CD14-positive monocyte (primary cell): Measurements from ENCODE around the gene ANTKMT. TPM values are rescaled to one million over a fixed set of nuclear protein-coding genes. Genes with fewer than 3 reads are reported as not detected.

ENCODE experiments used
- DNase-seq, 3 donors: peaks; one replicate each; pipeline ENCODE4 v3.0.0-alpha.2; 2011 to 2022
- H2AFZ ChIP-seq: 2 replicates; pipeline ENCODE4 v1.6.0; 2012; ENCODE audit warnings: mild to moderate bottlenecking, low read depth, low read length, inconsistent platforms; ENCODE audit not compliant: insufficient read depth, poor library complexity, severe bottlenecking
- H3K27ac ChIP-seq, 2 donors: 1 replicate in 1 of 2; 2 replicates in 1 of 2; pipeline ENCODE4 v1.5.1; 2012 to 2013; ENCODE audit warnings: low read length in 2 of 2, control low read depth in 1 of 2, inconsistent platforms in 1 of 2, low read depth in 1 of 2, mild to moderate bottlenecking in 1 of 2
- H3K27me3 ChIP-seq, 2 donors: one replicate each; pipeline versions ENCODE4 v1.6.0 to v1.6.1; 2011 to 2013; ENCODE audit warnings: low read length in 2 of 2; ENCODE audit not compliant: control insufficient read depth in 2 of 2, insufficient read depth in 2 of 2
- H3K36me3 ChIP-seq, 2 donors: replicated peaks in 1 of 2; 1 replicate in 1 of 2; 2 replicates in 1 of 2; pipeline versions ENCODE4 v1.5.1 to v1.6.1; 2012 to 2013; ENCODE audit warnings: low read length in 2 of 2, control low read depth in 1 of 2, inconsistent platforms in 1 of 2, mild to moderate bottlenecking in 1 of 2; ENCODE audit not compliant: insufficient read depth in 2 of 2, control insufficient read depth in 1 of 2
- H3K4me1 ChIP-seq, 2 donors: 1 replicate in 1 of 2; 2 replicates in 1 of 2; pipeline versions ENCODE4 v1.5.1 to v1.6.1; 2012 to 2013; ENCODE audit warnings: low read length in 2 of 2, control low read depth in 1 of 2, inconsistent platforms in 1 of 2, mild to moderate bottlenecking in 1 of 2, moderate library complexity in 1 of 2; ENCODE audit not compliant: insufficient read depth in 2 of 2, control insufficient read depth in 1 of 2
- H3K4me2 ChIP-seq: replicated peaks from 2 replicates; pipeline ENCODE3; 2012; ENCODE audit warnings: low read length, moderate library complexity, mild to moderate bottlenecking; ENCODE audit not compliant: poor library complexity, severe bottlenecking; ENCODE audit errors: extremely low read depth
- H3K4me3 ChIP-seq, 3 experiments: fragments of 200-600 bp in 1 of 3; sonication (generic) in 1 of 3; replicated peaks in 1 of 3; 1 replicate in 2 of 3; 2 replicates in 1 of 3; pipeline ENCODE4 v1.5.1; 2011 to 2013; ENCODE audit warnings: low read length in 3 of 3, mild to moderate bottlenecking in 3 of 3, control low read depth in 2 of 3, low read depth in 2 of 3, inconsistent platforms in 1 of 3, moderate library complexity in 1 of 3
- H3K79me2 ChIP-seq: 2 replicates; pipeline ENCODE4 v1.6.0; 2012; ENCODE audit warnings: mild to moderate bottlenecking, control low read depth, inconsistent platforms, low read length, moderate library complexity; ENCODE audit not compliant: insufficient read depth
- H3K9ac ChIP-seq: 2 replicates; pipeline ENCODE4 v1.6.0; 2017; ENCODE audit warnings: low read length, mild to moderate bottlenecking; ENCODE audit not compliant: insufficient read depth, poor library complexity, severe bottlenecking
- H3K9me3 ChIP-seq, 2 donors: replicated peaks in 1 of 2; 1 replicate in 1 of 2; 2 replicates in 1 of 2; pipeline versions ENCODE4 v1.5.1 to v1.6.1; 2012 to 2013; ENCODE audit warnings: low read length in 2 of 2, control low read depth in 1 of 2; ENCODE audit not compliant: control insufficient read depth in 1 of 2, insufficient read depth in 1 of 2
- H4K20me1 ChIP-seq: 2 replicates; pipeline ENCODE4 v1.6.0; 2012; ENCODE audit warnings: mild to moderate bottlenecking, low read length, control low read depth, moderate library complexity; ENCODE audit not compliant: insufficient read depth
- H3K27ac Mint-ChIP-seq, 7 donors: one replicate each; pipeline ENCODE4 v1.8.0; 2020; ENCODE audit warnings: mild to moderate bottlenecking in 7 of 7, mixed read lengths in 7 of 7, moderate library complexity in 6 of 7, inconsistent platforms in 2 of 7
- H3K27me3 Mint-ChIP-seq, 3 donors: one replicate each; pipeline ENCODE4 v1.8.0; 2021 to 2022; ENCODE audit warnings: low read depth in 3 of 3, mild to moderate bottlenecking in 3 of 3, mixed read lengths in 3 of 3, moderate library complexity in 3 of 3, inconsistent platforms in 1 of 3
- H3K36me3 Mint-ChIP-seq, 2 donors: one replicate each; pipeline ENCODE4 v1.8.0; 2020; ENCODE audit warnings: mixed read lengths in 2 of 2, inconsistent platforms in 1 of 2, mild to moderate bottlenecking in 1 of 2
- H3K4me1 Mint-ChIP-seq: one replicate; pipeline ENCODE4 v1.8.0; 2020; ENCODE audit warnings: mild to moderate bottlenecking, mixed read lengths
- H3K4me3 Mint-ChIP-seq, 2 donors: one replicate each; pipeline ENCODE4 v1.8.0; 2020; ENCODE audit warnings: mild to moderate bottlenecking in 2 of 2, mixed read lengths in 2 of 2, moderate library complexity in 1 of 2
- H3K9me3 Mint-ChIP-seq, 7 donors: one replicate each; pipeline ENCODE4 v1.8.0; 2020 to 2022; ENCODE audit warnings: mixed read lengths in 7 of 7, mild to moderate bottlenecking in 6 of 7, moderate library complexity in 6 of 7, inconsistent platforms in 2 of 7
- CTCF ChIP-seq: fragments of 200-600 bp; IDR thresholded peaks from one replicate; pipeline ENCODE4 v1.8.0; 2022; ENCODE audit warnings: antibody characterized with exemption, mild to moderate bottlenecking
- WGBS: methylation state at CpG from one replicate; pipeline ENCODE4 v1.1.5; 2013; ENCODE audit warnings: missing lambda C conversion rate; ENCODE audit not compliant: insufficient coverage; 5-methylcytosine and 5-hydroxymethylcytosine counted together
- intact Hi-C, 2 donors: fragments of 100-400 bp; cut with micrococcal nuclease; formaldehyde crosslinking; loops; one replicate each; pipeline versions ENCODE4 v1.15.0 to v1.15.1; 2023
- polyA plus RNA-seq, 3 donors: library from polyadenylated mRNA; depleted of rRNA in 1 of 3; unstranded in 2 of 3; stranded (reverse) in 1 of 3; fragments of 300-500 nt in 2 of 3; fragments of >200 nt in 1 of 3; fragmentation: Illumina TruSeq in 2 of 3; gene quantifications; 1 replicate in 2 of 3; 2 replicates in 1 of 3; pipeline ENCODE4 v1.2.3, GENCODE V29; 2012 to 2021

Gene ANTKMT
- polyA plus RNA-seq, 3 donors, result 21.5 to 56.3 (median 34.4) TPM

GRCh38 chr16:716768-717325 lies 4.1 kb upstream of the ANTKMT start:
- DNase-seq, result no peak
- Mint-ChIP-seq H3K27ac (no peak overlapping the region), H3K4me3 (peak overlapping the region; percentile 64 to 83), H3K4me1 (peaks cover 17% of the 10 kb centered on the region), H3K27me3 (peaks cover 47 to 73% (median 56%) of the 10 kb centered on the region in 3 donors), H3K36me3 (peaks cover 0 to 3% of the 10 kb centered on the region in 2 donors), H3K9me3 (peaks cover 0 to 7% (median 0%) of the 10 kb centered on the region in 7 donors)
- Histone ChIP-seq H3K4me1 (peaks cover 28 to 44% of the 10 kb centered on the region in 2 donors), H4K20me1 (peaks cover 5% of the 10 kb centered on the region), H3K9ac (no peak overlapping the region), H3K79me2 (no peaks in the 10 kb centered on the region), H3K36me3 (no peaks in the 10 kb centered on the region), H3K27me3 (peaks cover 11 to 68% of the 10 kb centered on the region in 2 donors), H3K9me3 (peaks cover 4 to 9% of the 10 kb centered on the region in 2 donors), H3K4me2 (no peak overlapping the region), H2AFZ (no peak overlapping the region), H3K27ac (no peak overlapping the region), H3K4me3 (no peak overlapping the region)
- intact Hi-C loops, result no loop called here
- no peak for TF ChIP-seq CTCF
- 95% methylated on average over 29 of the region's 29 CpGs for WGBS

GRCh38 chr16:717450-718245 lies 3.3 kb upstream of the ANTKMT start:
- H3K36me3 Mint-ChIP-seq, result peaks cover 2 to 3% of the 10 kb centered on the region in 2 donors
- peaks cover 11 to 62% of the 10 kb centered on the region in 2 donors for H3K27me3 ChIP-seq
- H3K4me3 ChIP-seq, result no peak overlapping the region
- H3K27ac ChIP-seq, result no peak overlapping the region
- H3K27me3 Mint-ChIP-seq, result peaks cover 47 to 69% (median 52%) of the 10 kb centered on the region in 3 donors
- peaks cover 4 to 9% of the 10 kb centered on the region in 2 donors for H3K9me3 ChIP-seq
- peaks cover 0 to 7% (median 0%) of the 10 kb centered on the region in 7 donors for H3K9me3 Mint-ChIP-seq
- peaks cover 32 to 48% of the 10 kb centered on the region in 2 donors for H3K4me1 ChIP-seq
- no peak for DNase-seq
- no peaks in the 10 kb centered on the region for H3K79me2 ChIP-seq
- no peaks in the 10 kb centered on the region for H3K36me3 ChIP-seq
- intact Hi-C loops, result no loop called here
- peaks cover 13% of the 10 kb centered on the region for H4K20me1 ChIP-seq
- no peak overlapping the region for H3K9ac ChIP-seq
- H3K4me3 Mint-ChIP-seq, result peak overlapping the region in 1 of 2 donors; percentile 35
- WGBS, result 78% methylated on average over 28 of the region's 32 CpGs
- H2AFZ ChIP-seq, result no peak overlapping the region
- H3K4me1 Mint-ChIP-seq, result peaks cover 19% of the 10 kb centered on the region
- no peak overlapping the region for H3K27ac Mint-ChIP-seq
- no peak overlapping the region for H3K4me2 ChIP-seq
- TF ChIP-seq CTCF, result no peak
